Measurements from ENCODE around the gene CDX1. TPM values are rescaled to one million over a fixed set of nuclear protein-coding genes. Genes with fewer than 3 reads are reported as not detected.

CDX1 gene
- total RNA-seq, 2 experiments from 2014 or later, result not detected

DNA sequence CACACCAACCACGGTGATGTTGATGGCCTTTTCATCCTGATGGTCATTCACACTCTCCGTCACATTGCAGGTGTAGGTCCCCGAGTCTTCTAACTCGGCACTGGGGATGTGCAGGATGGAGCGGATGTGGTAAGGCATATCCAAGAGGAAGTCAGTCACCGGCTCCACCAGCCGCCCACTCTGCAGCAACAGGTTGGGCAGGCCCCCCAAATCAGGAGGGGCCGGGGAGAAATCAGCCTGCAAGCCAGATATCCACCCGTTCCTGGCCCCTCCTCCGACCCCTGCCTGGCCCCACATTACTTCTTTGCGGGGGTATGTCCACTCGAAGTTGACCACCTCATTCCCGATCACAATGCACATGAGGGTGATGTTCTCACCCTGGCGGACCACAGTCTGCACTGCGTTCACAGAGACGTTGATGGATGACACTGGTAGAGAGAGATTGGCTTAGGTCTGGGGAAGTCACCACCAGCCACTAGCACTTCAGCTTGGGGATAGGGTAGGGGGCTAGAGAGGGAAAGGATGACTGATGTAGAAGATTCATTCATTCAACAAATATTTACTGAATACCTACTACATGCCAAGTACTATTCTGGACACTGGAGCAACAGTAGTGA lies 32.9 kb upstream of the CDX1 start:
- H3K36me3 ChIP-seq (ENCODE audit: insufficient read depth, low read length), result no peaks in the 10 kb centered on the region
- H3K27ac Mint-ChIP-seq, result no peak overlapping the region
- no peak for ATAC-seq (ENCODE audit: poor library complexity)
- no peaks in the 10 kb centered on the region for H3K36me3 Mint-ChIP-seq (ENCODE audit: low read depth)
- TF ChIP-seq, protein P1, sequence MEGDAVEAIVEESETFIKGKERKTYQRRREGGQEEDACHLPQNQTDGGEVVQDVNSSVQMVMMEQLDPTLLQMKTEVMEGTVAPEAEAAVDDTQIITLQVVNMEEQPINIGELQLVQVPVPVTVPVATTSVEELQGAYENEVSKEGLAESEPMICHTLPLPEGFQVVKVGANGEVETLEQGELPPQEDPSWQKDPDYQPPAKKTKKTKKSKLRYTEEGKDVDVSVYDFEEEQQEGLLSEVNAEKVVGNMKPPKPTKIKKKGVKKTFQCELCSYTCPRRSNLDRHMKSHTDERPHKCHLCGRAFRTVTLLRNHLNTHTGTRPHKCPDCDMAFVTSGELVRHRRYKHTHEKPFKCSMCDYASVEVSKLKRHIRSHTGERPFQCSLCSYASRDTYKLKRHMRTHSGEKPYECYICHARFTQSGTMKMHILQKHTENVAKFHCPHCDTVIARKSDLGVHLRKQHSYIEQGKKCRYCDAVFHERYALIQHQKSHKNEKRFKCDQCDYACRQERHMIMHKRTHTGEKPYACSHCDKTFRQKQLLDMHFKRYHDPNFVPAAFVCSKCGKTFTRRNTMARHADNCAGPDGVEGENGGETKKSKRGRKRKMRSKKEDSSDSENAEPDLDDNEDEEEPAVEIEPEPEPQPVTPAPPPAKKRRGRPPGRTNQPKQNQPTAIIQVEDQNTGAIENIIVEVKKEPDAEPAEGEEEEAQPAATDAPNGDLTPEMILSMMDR (IDR thresholded peaks at IDR 0.05), result no peak
- ChIA-PET CTCF (no interaction called here), POLR2A (no interaction called here)
- no peak overlapping the region for H3K4me3 Mint-ChIP-seq
- no peaks in the 10 kb centered on the region for H3K9me3 ChIP-seq (ENCODE audit: control insufficient read depth in 1 of 2, insufficient read depth in 1 of 2, low read length in 2 of 2)
- no peak overlapping the region for H3K27ac ChIP-seq (ENCODE audit: low read depth in 1 of 2, low read length in 2 of 2)
- no peak for DNase-seq
- H3K4me3 ChIP-seq (ENCODE audit: low read length), result no peak overlapping the region
- no peaks in the 10 kb centered on the region for H3K9me3 Mint-ChIP-seq
- H3K4me1 Mint-ChIP-seq (ENCODE audit: low read depth), result no peaks in the 10 kb centered on the region
- intact Hi-C loops (cut with DNase I, micrococcal nuclease), result no loop called here
- no peaks in the 10 kb centered on the region for H3K27me3 Mint-ChIP-seq
- H3K4me1 ChIP-seq (ENCODE audit: insufficient read depth, low read length), result peaks cover 4% of the 10 kb centered on the region
- no peaks in the 10 kb centered on the region for H3K27me3 ChIP-seq (ENCODE audit: control insufficient read depth in 1 of 2, insufficient read depth in 2 of 2, low read length in 2 of 2)

DNA sequence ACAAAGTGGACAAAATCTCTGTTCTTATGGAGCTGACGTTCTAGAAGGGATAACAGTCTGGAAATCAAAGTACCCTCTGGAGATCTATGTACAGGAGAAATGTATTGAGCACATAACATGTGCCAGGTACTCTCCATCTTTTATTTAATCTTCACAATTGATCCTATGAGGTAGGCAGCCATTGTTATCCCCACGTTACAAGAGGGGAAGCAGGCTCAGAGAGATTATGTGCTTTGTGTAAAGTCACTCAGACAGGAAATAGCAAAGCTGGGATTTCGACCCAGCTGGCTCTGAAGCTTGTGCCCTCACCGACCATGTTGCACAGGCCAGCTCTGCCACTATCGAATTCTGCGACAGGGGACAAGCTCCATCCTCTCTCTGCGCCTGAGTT lies 32.4 kb upstream of the CDX1 start:
- no peak overlapping the region for H3K4me3 ChIP-seq (ENCODE audit: low read length)
- DNase-seq, result no peak
- intact Hi-C loops (cut with DNase I, micrococcal nuclease), result no loop called here
- Mint-ChIP-seq H3K27me3 (no peaks in the 10 kb centered on the region), H3K9me3 (no peaks in the 10 kb centered on the region), H3K36me3 (ENCODE audit: low read depth) (no peaks in the 10 kb centered on the region), H3K27ac (no peak overlapping the region), H3K4me3 (no peak overlapping the region), H3K4me1 (ENCODE audit: low read depth) (no peaks in the 10 kb centered on the region)
- no peak for ATAC-seq (ENCODE audit: poor library complexity)
- H3K27me3 ChIP-seq (ENCODE audit: control insufficient read depth in 1 of 2, insufficient read depth in 2 of 2, low read length in 2 of 2), result no peaks in the 10 kb centered on the region
- ChIA-PET CTCF (no interaction called here), POLR2A (no interaction called here)
- H3K4me1 ChIP-seq (ENCODE audit: insufficient read depth, low read length), result peaks cover 4% of the 10 kb centered on the region
- H3K27ac ChIP-seq (ENCODE audit: low read depth in 1 of 2, low read length in 2 of 2), result no peak overlapping the region
- TF ChIP-seq, protein P1 (IDR thresholded peaks at IDR 0.05), result no peak
- no peaks in the 10 kb centered on the region for H3K36me3 ChIP-seq (ENCODE audit: insufficient read depth, low read length)
- H3K9me3 ChIP-seq (ENCODE audit: control insufficient read depth in 1 of 2, insufficient read depth in 1 of 2, low read length in 2 of 2), result no peaks in the 10 kb centered on the region

DNA sequence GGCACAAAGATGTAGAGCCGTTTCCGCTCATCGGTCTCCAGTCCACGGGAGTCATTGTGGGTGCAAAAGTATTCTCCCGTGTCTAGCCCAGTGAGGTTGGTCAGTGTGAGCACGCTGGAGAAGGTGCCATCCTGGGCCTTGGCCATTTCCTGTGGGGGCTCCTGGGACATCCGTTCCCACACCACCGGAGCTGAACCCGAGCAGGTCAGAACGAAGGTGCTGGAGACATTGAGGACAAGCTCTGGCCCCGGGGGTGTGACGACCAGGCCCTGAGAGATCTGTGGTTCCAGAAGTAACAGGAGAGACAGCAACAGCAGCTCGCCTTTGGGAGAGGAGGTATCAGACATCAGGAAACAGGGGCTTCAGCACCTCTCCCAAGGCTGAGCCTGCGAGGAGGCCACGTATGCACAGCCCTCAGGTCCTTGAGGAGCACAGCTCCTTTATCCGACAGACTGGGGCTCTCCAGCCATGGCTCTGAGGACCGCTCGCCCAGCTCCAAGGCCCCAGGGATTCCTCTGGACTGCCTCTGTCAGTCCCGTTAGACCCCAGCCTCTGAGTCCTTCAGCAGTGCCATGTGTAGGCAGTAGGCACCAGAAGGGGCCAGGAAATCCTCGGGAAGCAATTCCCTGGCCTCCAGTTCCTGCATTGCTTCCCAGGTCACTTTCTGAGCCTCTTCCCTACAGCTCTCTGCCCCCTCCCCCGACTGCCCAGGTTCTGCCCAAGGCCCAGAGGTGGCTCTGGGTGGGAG lies 30.8 kb upstream of the CDX1 start:
- Mint-ChIP-seq H3K27me3 (no peaks in the 10 kb centered on the region), H3K4me3 (no peak overlapping the region), H3K27ac (no peak overlapping the region), H3K4me1 (ENCODE audit: low read depth) (no peaks in the 10 kb centered on the region), H3K9me3 (no peaks in the 10 kb centered on the region), H3K36me3 (ENCODE audit: low read depth) (no peaks in the 10 kb centered on the region)
- Histone ChIP-seq H3K27me3 (ENCODE audit: control insufficient read depth in 1 of 2, insufficient read depth in 2 of 2, low read length in 2 of 2) (no peaks in the 10 kb centered on the region), H3K4me1 (ENCODE audit: insufficient read depth, low read length) (no peaks in the 10 kb centered on the region), H3K9me3 (ENCODE audit: control insufficient read depth in 1 of 2, insufficient read depth in 1 of 2, low read length in 2 of 2) (no peaks in the 10 kb centered on the region), H3K4me3 (ENCODE audit: low read length) (no peak overlapping the region), H3K36me3 (ENCODE audit: insufficient read depth, low read length) (no peaks in the 10 kb centered on the region), H3K27ac (ENCODE audit: low read depth in 1 of 2, low read length in 2 of 2) (no peak overlapping the region)
- intact Hi-C loops (cut with DNase I, micrococcal nuclease), result no loop called here
- ChIA-PET CTCF (no interaction called here), POLR2A (no interaction called here)
- ATAC-seq (ENCODE audit: poor library complexity) (no peak), DNase-seq (no peak)
- TF ChIP-seq, protein P1 (IDR thresholded peaks at IDR 0.05), result no peak
